HG03457 (cell line): ENCODE measurements around the gene METTL25.
"Not testable (repeated sequence)": the region's sequence is repeated elsewhere in the genome, so short reads cannot be mapped to it uniquely, and the experiment has no call there.

Source experiments
- ATAC-seq: cut with Tn5 transposase; IDR thresholded peaks from one replicate; pipeline ENCODE4 v1.9.1; 2021; ENCODE audit warnings: moderate number of reproducible peaks; ENCODE audit not compliant: unreplicated experiment

METTL25 gene, protein sequence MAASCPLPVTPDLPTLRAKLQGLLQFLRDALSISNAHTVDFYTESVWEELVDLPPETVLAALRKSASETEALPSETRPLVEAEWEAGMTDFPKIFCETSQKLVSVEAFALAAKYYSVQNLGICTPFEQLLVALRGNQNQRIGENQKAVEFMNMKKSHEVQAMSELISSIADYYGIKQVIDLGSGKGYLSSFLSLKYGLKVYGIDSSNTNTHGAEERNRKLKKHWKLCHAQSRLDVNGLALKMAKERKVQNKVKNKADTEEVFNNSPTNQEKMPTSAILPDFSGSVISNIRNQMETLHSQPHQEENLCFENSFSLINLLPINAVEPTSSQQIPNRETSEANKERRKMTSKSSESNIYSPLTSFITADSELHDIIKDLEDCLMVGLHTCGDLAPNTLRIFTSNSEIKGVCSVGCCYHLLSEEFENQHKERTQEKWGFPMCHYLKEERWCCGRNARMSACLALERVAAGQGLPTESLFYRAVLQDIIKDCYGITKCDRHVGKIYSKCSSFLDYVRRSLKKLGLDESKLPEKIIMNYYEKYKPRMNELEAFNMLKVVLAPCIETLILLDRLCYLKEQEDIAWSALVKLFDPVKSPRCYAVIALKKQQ

DNA sequence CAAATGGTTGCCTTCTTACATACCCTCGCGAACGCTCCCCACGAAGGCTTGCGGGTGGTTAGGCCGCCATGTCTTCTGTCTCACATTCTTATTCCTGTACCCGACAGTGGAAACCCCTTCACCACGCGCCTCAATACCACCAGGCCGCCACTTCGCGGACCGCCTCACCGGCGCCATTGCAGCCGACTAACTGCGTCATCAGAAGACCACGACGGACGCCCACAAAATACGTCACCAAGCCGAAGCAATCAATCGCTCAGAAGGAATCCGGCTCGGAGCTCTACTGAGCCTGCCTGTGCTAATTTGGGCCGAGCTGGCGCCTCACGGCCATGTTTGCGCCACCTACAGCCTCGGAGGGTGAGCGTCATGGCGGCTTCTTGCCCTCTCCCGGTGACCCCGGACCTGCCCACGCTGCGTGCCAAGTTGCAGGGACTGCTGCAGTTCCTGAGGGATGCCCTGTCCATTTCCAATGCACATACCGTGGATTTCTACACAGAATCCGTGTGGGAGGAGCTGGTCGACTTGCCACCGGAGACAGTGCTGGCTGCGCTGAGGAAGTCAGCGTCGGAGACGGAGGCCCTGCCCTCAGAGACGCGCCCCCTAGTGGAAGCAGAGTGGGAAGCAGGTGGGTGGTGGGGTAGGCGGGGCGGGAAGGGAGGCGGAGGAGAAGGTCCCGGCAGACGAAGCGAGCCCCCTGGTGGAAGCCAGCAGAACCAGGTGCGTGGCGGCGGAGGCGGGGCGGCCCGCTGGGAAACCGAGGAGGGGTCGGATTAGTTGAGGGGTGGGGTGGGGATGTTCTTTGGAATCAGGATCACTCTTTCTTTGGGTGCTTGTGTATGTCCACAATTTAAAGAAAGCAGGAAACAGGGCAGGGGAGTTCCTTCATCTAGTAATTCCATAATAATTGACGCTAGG, at the start of gene METTL25, which contains the start of gene CCDC59:
TSS of gene METTL25 (plus strand) at position 330 of the 915 bp plus-strand sequence. CDS start at position 367, 37 bp downstream.
TSS of gene CCDC59 (minus strand) at position 188 of the 915 bp plus-strand sequence. CDS start at position 177, 11 bp downstream.
- peak; percentile 92 for ATAC-seq

DNA sequence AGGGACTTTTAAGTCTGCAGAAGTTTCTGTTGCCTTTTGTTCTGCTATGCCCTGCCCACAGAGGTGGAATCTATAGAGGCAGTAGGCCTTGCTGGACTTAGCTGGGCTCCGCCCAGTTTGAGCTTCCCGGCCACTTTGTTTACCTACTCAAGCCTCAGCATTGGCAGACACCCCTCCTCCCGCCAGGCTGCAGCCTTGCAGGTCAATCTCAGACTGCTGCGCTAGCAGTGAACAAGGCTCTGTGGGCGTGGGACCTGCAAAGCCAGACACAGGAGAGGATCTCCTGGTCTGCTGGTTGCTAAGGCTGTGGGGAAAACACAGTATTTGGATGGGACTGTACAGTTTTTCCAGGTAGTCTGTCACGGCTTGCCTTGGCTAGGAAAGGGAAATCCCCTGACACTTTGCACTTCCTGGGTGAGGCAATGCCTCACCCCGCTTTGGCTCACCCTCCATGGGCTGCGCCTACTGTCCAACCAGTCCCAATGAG, 43.9 kb upstream of the METTL25 start:
- ATAC-seq, result no peak

DNA sequence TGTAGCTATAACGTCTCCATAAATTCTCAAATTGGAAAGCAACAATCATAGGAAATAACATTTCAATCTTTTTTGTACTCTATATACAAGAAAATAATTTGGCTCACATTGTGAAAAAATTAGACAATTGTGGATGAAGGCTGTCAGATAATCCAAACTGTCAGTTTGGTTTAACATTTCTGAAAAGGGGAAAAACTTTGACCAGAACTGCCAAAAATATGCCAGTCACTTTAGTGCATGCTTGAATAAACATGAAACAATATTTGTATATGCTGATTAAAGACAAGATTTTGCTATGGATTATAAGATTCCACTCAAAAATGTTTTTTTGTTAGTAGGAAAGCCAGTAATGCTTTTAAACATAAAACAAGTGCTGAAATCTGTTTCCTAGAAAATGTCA, 39.1 kb upstream of the METTL25 start:
- no peak for ATAC-seq

DNA sequence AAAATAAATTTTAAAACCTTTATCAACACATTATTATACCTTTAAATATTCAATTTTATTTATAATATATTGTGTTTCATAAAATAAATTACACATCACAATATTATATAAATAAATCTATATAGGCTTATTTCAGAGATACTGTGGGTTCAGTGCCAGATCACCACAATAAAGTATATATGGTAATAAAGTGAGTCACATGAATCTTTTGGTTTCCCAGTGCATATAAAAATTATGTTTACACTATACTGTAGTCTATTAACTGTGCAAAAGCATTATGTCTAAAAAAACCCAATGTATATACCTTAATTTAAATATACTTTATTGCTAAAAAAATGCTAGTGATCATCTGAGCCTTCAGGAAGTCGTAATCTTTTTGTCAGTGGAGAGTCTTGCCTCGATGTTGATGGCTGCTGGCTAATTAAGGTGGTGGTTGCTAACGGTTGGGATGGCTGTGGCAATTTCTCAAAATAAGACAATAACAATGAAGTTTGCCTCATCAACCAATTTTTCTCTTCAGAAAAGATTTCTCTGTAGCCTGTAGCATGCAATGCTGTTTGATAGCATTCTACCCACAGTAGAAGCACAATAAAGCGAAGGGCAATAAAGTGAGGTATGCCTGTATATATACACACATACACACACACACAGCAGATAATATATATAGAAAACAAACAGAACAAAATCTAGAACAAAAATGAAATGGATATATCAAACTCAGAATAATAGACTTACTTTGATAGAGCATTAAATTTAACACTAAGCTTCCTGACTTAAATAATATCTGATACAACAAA, 32.6 kb upstream of the METTL25 start:
- ATAC-seq, result no peak

DNA sequence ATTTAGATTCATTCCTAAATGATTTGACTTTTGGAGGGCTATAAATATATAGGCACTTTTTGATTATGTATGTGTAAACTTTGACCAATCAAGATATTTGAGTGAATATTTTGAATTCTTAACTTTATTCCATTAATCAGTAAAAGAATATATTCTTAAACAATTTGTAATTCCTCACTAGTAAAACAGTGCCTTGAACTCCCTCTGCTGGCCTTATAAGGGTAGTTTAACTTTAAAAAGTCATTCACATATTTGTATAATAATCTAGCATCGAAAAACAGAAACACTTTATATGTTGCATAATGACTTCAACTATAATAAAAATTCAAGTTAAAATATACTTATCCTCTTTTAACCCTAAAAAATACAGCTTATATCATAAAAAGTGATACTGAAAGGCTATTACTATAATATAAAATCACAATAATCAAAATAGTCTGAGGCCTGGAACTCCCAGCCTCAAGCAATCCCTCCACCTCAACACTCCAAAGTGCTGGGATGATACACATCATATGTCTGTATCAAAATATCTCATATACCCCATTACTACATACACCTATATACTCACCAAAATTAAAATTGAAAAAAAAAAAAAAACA, 31.3 kb upstream of the METTL25 start:
- no peak for ATAC-seq

DNA sequence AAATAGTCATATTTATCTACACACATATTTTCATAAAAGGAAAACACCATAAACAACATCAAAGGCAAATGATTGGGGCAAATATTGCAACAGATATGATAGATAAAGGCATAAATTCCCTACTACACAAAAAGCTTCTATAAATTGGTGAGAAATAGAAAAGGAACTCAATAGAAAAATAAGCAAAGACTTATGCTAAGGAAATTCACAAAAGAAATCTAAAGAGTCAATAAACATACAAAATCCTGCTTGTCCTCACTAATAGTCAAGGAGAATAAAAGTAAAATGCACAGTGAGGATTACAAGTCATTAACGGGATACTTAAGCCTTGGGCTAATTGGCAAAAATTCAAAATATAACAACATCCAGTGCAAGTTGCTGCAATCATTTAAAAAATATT, 30.5 kb upstream of the METTL25 start:
- no peak for ATAC-seq

DNA sequence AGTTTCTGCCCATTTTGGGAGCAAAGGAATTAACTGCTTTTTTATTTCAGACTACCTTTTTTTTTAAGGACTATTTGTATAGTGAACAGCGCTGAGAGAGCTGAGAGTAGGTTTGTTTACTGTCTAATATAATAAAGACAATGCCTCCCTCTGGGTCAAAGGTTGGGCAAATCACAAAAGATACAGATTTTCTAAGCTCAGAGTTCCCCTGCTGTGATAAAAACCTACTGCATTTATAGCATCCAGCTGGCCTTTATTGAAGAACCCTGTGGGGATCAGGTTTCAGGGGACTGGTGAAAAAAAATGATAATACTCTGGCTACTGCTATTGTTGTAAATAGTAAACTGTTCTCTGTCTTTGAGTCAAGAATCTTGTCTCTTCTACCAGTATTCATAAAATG, 28.8 kb upstream of the METTL25 start:
- ATAC-seq, result no peak

DNA sequence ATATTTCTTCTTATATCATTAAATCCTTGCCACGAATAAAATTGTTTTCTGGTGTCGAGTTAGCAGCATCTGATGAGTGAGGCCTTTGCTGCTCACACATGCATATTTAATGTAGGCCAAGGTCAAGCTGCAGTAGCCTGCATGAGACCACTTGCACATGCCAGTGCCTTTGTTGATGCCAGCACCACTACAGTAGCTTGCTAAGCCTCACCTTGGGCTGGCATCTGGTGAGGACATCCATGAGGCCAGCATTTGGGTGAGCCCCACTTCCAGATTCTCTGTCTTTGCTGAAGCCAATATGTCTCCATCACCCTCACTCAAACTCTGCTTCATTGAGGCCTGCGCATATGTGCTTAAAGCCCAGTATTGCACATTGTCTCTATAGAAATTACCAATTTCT, 8.2 kb upstream of the METTL25 start:
- no peak for ATAC-seq

DNA sequence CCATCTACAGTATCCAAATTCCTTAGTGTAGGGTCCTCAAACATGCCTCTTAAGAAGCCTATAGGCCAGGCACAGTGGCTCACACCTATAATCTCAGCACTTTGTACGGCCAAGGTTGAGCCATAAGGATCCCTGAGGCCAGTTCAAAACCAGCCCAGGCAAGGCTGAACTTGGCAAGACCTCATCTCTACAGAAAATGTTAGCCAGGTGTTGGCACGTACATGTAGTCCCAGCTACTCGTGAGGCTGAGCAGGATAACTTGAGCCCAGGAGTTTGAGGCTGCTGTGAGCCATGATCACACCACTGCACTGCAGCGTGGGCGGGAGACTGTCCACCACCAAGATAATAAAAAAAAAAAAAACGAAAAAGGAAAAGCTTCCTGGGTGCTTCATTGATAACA, 6.9 kb upstream of the METTL25 start:
- ATAC-seq, result no peak

DNA sequence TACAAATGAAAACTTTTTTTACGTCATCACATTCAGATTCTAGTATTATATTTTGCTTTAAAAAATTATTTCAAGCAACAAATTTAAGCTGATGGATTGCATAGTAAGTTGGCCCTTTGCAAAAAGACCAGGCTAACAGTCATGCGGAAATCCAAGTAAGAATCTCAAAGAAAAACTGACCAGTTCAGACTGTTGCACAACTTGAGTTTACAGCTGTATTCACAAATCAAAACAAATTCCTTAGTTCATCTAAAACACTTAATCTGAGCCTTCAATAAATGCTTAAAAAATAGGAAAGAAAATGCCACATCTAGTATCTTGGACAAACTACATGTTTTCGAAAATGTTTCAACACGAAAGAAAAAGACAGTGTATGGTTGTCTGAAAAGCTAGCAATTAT, 989 bp upstream of the METTL25 start:
- ATAC-seq, result no peak

DNA sequence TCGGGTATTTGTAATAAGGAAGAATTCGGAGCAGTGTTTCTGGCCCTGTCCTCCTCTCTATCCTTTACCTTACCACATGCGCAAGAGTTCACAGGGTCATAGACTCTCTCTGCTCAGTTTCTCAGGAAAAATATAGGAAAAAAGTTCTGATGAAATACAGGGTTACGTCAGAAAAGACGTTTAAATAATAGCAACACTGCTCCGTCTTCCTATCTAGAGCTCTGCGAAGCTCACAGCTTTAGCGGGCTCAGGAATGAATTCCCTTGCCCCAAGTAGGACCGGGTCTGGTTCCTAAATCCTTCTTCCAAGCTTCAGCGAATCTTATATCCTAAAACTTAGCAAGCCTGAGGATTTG, 507 bp upstream of the METTL25 start:
- ATAC-seq, result no peak

DNA sequence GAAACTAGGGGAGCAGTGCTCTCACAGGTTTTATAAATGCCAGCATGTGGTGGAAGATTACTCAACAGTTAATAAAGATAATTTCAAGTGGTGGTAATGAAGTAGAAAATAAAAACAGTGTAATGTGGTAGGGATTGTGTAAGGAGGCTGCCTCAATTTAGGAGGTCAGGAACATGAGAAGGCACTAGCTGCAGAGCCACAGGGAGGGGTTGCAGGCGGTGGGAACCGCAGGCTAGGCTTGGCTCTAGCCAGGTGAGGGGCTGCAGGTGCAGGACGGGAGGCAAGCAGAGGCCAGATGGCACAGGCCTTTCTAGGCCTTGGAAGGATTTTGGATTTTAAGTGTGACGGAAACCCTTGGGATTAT, 768 bp downstream of the METTL25 start:
- ATAC-seq, result peak; percentile 4

DNA sequence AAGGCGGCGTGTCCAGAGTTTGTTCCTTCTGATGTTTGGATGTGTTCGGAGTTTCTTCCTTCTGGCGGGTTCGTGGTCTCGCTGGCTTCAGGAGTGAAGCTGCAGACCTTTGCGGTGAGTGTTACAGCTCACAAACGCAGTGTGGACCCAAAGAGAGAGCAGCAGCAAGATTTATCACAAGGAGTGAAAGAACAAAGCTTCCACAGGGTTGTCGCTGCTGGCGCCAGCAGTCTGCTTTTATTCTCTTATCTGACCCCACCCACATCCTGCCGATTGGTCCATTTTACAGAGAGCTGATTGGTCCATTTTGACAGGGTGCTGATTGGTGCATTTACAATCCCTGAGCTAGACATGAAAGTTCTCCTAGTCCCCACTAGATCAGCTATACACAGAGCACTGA, 2.5 kb downstream of the METTL25 start:
- ATAC-seq, result not testable (repeated sequence)

DNA sequence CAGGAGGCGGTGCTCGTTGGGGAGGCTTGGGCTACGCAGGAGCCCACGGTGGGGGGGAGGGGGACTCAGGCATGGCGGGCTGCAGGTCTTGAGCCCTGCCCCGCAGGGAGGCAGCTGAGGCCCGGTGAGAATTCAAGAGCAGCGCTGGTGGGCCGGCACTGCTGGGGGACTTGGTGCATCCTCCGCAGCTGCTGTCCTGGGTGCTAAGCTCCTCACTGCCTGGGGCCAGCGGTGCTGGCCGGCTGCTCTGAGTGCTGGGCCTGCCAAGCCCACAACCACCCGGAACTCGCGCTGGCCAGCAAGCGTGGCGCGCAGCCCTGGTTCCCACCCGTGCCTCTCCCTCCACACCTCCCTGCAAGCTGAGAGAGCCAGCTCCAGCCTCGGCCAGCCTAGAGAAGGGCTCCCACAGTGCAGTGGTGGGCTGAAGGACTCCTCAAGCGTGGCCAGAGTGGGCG, 3.2 kb downstream of the METTL25 start:
- no peak for ATAC-seq

DNA sequence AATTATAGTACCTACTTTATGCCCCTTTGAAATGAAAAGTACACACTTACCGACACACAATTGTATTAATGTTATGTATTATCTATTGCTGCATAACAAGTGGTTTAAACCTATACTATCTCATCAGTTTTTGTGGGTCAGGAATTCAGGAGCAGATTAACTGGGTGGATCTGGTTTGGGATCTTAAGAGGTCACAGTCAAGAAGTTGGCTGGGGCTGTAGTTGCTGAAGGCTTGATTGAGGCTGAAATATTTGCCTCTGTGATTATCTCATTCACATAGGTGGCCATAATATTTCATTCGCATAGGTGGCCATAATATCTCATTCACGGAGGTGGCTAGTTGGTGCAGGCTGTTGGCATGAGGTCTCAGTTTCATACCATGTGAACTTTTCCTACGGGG, 5.7 kb downstream of the METTL25 start:
- no peak for ATAC-seq

DNA sequence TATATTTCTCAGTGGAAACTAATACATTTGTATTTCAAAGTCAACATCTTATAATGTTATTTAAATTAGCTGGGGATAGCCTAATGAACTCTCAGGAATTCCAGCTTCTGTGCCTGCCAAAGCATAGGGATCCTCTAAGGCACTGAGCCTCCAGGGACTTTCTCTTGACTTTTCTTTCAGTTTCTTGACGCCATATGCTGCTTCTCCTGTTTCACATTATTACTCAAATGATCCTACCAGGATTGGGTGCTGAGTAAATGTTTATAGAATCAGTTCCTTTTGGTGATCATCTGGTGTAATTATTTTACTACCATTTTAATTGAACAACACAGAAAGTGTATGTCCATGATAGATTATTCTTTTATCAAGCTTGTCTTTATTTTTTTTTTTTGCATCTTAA, 7.9 kb downstream of the METTL25 start:
- no peak for ATAC-seq

DNA sequence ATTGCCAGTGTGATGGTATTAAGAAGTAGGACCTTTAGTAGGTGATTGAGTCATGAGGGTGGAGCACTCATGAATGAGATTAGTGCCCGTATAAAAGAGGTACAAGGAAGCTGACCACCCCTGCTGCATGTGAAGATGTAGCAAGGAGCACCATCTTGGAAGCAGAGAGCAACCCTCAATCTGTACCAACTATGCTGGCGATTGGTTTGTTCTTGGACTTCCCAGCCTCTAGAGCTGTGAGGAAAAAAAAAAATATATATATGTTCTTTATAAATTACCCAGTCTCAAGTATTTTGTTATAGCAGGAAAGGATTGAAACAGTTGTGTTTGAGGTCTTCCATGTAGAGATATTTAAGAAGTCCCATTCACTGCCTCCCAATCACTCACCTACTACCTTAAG, 16.9 kb downstream of the METTL25 start:
- no peak for ATAC-seq

DNA sequence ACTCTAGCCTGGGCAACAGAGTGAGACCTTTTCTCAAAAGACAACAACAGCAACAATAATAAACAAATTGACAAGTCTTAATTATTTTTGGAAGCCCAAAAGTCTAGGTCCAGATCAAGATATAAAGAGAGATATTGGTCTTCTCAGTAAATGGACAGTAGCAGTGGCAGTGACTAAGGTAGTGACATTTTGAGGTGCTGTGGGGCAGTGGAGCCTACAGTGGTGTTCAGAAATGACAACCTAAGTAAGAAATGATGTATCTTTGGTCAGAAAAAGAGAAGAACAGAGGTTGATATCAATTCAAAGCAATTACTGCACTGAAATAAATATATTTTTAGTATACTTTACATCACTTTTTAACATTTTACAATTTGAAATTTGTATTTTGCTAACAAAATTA, 20.7 kb downstream of the METTL25 start:
- ATAC-seq, result no peak

DNA sequence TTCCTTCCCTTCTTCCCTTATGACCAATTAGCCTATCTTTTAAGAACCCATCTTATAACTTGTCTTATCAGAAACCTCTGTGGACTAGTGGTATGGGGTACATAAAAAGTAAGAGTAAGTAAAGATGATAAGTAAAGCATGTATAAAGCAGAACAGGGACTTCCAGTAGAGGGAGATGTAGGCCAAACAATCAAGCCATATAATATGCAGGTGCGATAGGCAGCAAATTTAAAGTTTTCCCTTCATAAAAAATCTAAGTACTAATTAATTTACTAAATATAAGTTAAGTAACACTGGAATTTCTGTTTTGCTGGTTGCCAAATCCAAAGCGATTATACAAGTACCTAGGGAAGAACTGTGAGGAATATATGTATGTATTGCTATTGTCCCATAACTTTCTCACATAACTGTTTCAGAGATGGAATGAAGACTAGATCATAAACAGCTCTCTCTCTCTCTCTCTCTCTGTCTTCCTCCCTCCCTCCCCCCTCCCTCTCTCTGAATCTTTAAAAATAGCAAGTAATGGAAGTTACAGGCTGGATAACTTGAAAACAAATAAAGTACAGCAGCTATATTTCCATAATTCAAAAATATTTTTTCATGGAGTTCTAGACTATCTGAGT, 25.7 kb downstream of the METTL25 start:
- peak; percentile 74 for ATAC-seq

DNA sequence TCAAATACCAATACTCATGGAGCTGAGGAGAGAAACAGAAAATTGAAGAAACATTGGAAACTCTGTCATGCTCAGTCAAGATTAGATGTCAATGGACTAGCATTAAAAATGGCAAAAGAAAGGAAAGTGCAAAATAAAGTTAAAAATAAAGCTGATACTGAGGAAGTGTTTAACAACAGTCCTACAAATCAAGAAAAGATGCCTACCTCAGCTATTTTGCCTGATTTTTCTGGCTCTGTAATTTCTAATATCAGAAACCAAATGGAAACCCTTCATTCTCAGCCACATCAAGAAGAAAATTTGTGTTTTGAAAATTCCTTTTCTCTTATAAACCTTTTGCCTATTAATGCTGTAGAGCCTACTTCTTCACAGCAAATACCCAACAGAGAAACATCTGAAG, 40.5 kb downstream of the METTL25 start:
- ATAC-seq, result no peak
